ENCODE data around the gene KPNB1.

- no peak for TF ChIP-seq MAX (IDR thresholded peaks at IDR 0.05)
- TF ChIP-seq CREB1 (IDR thresholded peaks at IDR 0.05; ENCODE audit: low read depth) = no peak
- no peak for TF ChIP-seq RAD21 (IDR thresholded peaks at IDR 0.05; ENCODE audit: low read depth)
- no peak for TF ChIP-seq EP300 (IDR thresholded peaks at IDR 0.05; ENCODE audit: borderline replicate concordance)
- TF ChIP-seq YY1 (IDR thresholded peaks at IDR 0.05; ENCODE audit: low read depth) = no peak
- no peak for TF ChIP-seq TAF1 (IDR thresholded peaks at IDR 0.05; ENCODE audit: low read depth)
- TF ChIP-seq TCF12 (IDR thresholded peaks at IDR 0.05; ENCODE audit: low read depth) = no peak
- no peak for TF ChIP-seq ZBTB7A (IDR thresholded peaks at IDR 0.05; ENCODE audit: low read depth)
- no peak for TF ChIP-seq REST (IDR thresholded peaks at IDR 0.05; ENCODE audit: low read depth)
These were observed 57.5 kb downstream of the KPNB1 start for GRCh38 chr17:47707056-47707804.

All from Ishikawa (cell line).